LNCaP clone FGC (cell line): ENCODE measurements around the gene ISOC1.

Experiments used
- DNase-seq: peaks from one replicate; pipeline ENCODE4 v3.0.0-alpha.2; 2011; ENCODE audit warnings: low read depth
- H3K4me3 ChIP-seq: 2 replicates; pipeline ENCODE4 v1.5.1; 2011; ENCODE audit warnings: mild to moderate bottlenecking, low read depth, low read length, control low read depth
- CTCF ChIP-seq: IDR thresholded peaks from 2 replicates; pipeline ENCODE4 v1.5.1; 2012; ENCODE audit warnings: mild to moderate bottlenecking; ENCODE audit not compliant: control insufficient read depth, insufficient read depth; ENCODE audit errors: extremely low read depth

ISOC1 gene

GRCh38 chr5:129057329-129057728 lies 37.2 kb upstream of the ISOC1 start:
- H3K4me3 ChIP-seq, result no peak overlapping the region
- no peak for DNase-seq
- TF ChIP-seq CTCF, result no peak

GRCh38 chr5:129061849-129062248 lies 32.7 kb upstream of the ISOC1 start:
- H3K4me3 ChIP-seq, result no peak overlapping the region
- no peak for DNase-seq

GRCh38 chr5:129063483-129064113 lies 31.0 kb upstream of the ISOC1 start:
- TF ChIP-seq CTCF, result no peak
- H3K4me3 ChIP-seq, result no peak overlapping the region
- no peak for DNase-seq

More at GRCh38 chr5:129061849-129062248, 32.7 kb upstream of the ISOC1 start:
- TF ChIP-seq CTCF, result no peak

- DNase-seq, result no peak
- no peak overlapping the region for H3K4me3 ChIP-seq
- no peak for TF ChIP-seq CTCF
Measured at GRCh38 chr5:129065721-129066120, 28.8 kb upstream of the ISOC1 start.

- no peak for TF ChIP-seq CTCF
- no peak for DNase-seq
- H3K4me3 ChIP-seq, result no peak overlapping the region
Measured at GRCh38 chr5:129067745-129068144, 26.8 kb upstream of the ISOC1 start.

- no peak for TF ChIP-seq CTCF
- no peak overlapping the region for H3K4me3 ChIP-seq
- DNase-seq, result no peak
Measured at GRCh38 chr5:129069292-129069691, 25.3 kb upstream of the ISOC1 start.

GRCh38 chr5:129073111-129073510 lies 21.4 kb upstream of the ISOC1 start:
- H3K4me3 ChIP-seq, result no peak overlapping the region
- DNase-seq, result no peak
- no peak for TF ChIP-seq CTCF
